ENCODE measurements around the gene ACTR5.
A peak's percentile ranks its signal among the peaks of the same experiment; 100 is the strongest.

The ACTR5 gene

DNA sequence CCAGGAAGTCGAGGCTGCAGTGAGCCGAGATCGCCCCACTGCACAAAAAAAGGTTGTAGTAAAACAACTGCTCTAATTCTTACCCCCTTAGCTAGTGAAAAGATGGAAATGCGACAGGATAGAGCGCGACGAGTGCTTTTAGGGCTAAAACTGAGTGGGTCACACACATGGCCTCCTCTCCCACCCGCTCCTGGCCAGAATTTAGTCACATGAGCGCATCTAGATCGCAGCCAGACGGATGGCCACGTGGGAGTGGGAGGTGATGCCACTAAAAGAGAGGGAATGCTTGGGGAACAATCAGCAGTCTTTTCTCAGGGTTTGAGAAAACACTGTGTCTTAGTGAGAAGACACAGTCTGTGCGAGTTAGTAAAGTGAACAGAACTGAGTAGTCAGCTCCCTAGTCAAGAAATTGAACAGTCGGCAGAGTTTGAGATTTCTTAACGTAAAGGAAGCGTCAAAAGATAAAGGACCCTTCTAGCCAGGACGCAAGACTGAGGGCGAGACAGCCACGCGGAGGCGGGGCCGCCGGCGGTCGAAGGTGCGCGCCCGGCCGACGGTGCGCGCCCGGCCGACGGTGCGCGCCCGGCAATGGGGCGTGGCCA lies 664 bp upstream of the ACTR5 start:
- TF ChIP-seq, protein P1, sequence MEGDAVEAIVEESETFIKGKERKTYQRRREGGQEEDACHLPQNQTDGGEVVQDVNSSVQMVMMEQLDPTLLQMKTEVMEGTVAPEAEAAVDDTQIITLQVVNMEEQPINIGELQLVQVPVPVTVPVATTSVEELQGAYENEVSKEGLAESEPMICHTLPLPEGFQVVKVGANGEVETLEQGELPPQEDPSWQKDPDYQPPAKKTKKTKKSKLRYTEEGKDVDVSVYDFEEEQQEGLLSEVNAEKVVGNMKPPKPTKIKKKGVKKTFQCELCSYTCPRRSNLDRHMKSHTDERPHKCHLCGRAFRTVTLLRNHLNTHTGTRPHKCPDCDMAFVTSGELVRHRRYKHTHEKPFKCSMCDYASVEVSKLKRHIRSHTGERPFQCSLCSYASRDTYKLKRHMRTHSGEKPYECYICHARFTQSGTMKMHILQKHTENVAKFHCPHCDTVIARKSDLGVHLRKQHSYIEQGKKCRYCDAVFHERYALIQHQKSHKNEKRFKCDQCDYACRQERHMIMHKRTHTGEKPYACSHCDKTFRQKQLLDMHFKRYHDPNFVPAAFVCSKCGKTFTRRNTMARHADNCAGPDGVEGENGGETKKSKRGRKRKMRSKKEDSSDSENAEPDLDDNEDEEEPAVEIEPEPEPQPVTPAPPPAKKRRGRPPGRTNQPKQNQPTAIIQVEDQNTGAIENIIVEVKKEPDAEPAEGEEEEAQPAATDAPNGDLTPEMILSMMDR (IDR thresholded peaks at IDR 0.05): no peak

- TF ChIP-seq, protein P1 (IDR thresholded peaks at IDR 0.05): no peak
These were observed 545 bp downstream of the ACTR5 start for GRCh38 chr20:38748861-38749149.

GRCh38 chr20:38751360-38751976 lies 3.2 kb downstream of the ACTR5 start:
- TF ChIP-seq, protein P1 (IDR thresholded peaks at IDR 0.05): peak; percentile 85

GRCh38 chr20:38752029-38752428 lies 3.8 kb downstream of the ACTR5 start:
- TF ChIP-seq, protein P1 (IDR thresholded peaks at IDR 0.05): no peak

DNA sequence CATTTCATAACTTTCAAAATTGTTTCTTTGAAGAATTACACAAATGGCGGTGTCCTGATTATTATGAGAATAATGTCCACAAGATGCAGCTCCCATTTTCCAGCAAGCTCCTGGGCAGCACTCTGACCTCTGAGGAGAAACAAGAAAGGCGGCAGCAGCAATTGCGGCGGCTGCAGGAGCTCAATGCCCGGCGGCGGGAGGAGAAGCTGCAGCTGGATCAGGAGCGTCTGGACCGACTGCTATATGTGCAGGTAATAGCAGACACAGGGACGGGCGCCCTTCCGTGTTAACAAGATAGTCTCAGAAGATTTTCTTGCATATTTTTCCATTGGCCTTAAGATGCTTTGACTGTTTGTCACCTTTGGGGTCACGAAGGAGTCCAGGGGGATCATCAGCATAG lies 6.7 kb downstream of the ACTR5 start:
- TF ChIP-seq, protein P1 (IDR thresholded peaks at IDR 0.05): no peak

DNA sequence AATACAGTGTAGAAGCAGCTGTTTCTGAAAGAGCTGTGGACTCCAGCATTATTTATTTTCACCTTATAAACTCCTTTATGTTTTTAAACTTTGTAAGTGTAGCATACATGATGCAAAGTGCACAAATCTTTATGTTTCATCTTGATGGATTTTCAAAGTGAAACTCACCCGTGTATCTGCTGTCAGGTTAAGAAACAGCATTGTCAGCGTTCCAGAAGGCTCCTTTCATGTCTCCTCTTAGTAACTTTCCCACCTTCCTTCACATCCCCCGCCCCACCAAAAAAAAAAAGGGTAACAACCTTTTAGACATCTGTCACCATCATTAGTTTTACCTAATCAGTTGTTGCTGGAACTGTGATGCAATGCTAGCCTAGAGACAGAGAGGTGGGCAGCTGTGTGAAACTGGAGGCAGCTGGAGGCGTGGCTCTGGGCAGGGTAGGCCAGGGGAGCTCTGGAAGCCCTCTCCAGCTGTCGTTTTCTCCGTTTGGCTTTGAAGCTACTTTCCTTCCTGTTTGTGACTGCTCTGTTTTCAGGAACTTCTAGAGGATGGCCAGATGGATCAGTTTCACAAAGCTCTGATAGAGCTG lies 7.2 kb downstream of the ACTR5 start:
- TF ChIP-seq, protein P1 (IDR thresholded peaks at IDR 0.05): no peak

DNA sequence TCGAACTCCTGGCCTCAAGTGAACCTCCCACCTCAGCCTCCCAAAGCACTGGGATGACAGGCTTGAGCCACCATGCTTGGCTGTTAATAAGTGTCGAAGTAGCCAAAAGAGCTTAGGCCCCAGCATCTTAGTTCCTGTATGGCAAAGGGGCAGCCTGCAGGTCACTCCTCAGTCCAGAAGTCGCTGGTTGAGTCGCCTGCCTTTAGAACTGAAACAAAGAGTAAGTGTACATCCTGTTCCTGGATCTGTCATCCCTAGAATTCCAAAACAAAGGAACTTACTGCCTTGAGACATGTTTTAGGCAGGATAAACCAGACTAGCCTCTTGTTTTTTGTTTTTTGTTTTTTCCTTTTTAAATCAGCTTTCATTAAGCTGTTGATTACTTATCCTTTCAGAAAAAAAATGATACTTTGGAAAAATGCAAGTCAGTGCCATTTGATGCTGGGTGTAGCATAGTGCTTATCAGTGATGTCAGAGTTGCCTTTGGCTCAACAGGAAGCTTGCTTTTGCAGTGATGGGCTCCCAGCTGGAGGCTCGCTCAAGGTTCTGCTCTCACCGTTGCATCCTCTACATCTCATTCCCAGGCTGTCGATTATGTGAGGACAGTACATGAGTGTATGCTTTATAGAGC lies 9.0 kb downstream of the ACTR5 start:
- TF ChIP-seq, protein P1 (IDR thresholded peaks at IDR 0.05): no peak
